Measurements from ENCODE around the gene TMEM163. TPM values are rescaled to one million over a fixed set of nuclear protein-coding genes. Genes with fewer than 3 reads are reported as not detected.
A peak's percentile ranks its signal among the peaks of the same experiment; 100 is the strongest.

The TMEM163 gene
- polyA plus RNA-seq, 3 donors, result 0.01 TPM; not detected in 2

GRCh38 chr2:134671513-134671912 lies 47.3 kb downstream of the TMEM163 start:
- Mint-ChIP-seq H3K27me3 (ENCODE audit: low read depth in 3 of 3) (peaks cover 3 to 5% (median 4%) of the 10 kb centered on the region in 3 donors), H3K27ac (peak overlapping the region in 1 of 7 donors; percentile 72), H3K36me3 (no peaks in the 10 kb centered on the region), H3K4me1 (peaks cover 8% of the 10 kb centered on the region), H3K9me3 (peaks cover 0 to 2% (median 0%) of the 10 kb centered on the region in 7 donors), H3K4me3 (no peak overlapping the region)
- DNase-seq, result no peak
- Histone ChIP-seq H3K4me3 (replicated peaks in 1 of 3; ENCODE audit: low read depth in 2 of 3, low read length in 3 of 3) (no peak overlapping the region), H3K79me2 (ENCODE audit: insufficient read depth, low read length) (no peaks in the 10 kb centered on the region), H3K4me2 (replicated peaks; ENCODE audit: extremely low read depth, low read length, poor library complexity, severe bottlenecking) (no peak overlapping the region), H3K27me3 (ENCODE audit: control insufficient read depth in 2 of 2, insufficient read depth in 2 of 2, low read length in 2 of 2) (no peaks in the 10 kb centered on the region), H2AFZ (ENCODE audit: insufficient read depth, low read depth, low read length, poor library complexity, severe bottlenecking) (no peak overlapping the region), H4K20me1 (ENCODE audit: insufficient read depth, low read length) (no peaks in the 10 kb centered on the region), H3K4me1 (ENCODE audit: control insufficient read depth in 1 of 2, insufficient read depth in 2 of 2, low read length in 2 of 2) (peaks cover 0 to 5% of the 10 kb centered on the region in 2 donors), H3K9ac (ENCODE audit: insufficient read depth, low read length, poor library complexity, severe bottlenecking) (no peak overlapping the region), H3K9me3 (replicated peaks in 1 of 2; ENCODE audit: control insufficient read depth in 1 of 2, insufficient read depth in 1 of 2, low read length in 2 of 2) (no peaks in the 10 kb centered on the region), H3K27ac (ENCODE audit: low read depth in 1 of 2, low read length in 2 of 2) (no peak overlapping the region), H3K36me3 (replicated peaks in 1 of 2; ENCODE audit: control insufficient read depth in 1 of 2, insufficient read depth in 2 of 2, low read length in 2 of 2) (no peaks in the 10 kb centered on the region)
- no peak for TF ChIP-seq CTCF (IDR thresholded peaks at IDR 0.05)
- 38% methylated on average over 1 of the region's 1 CpG for WGBS (ENCODE audit: insufficient coverage)
- intact Hi-C loops (cut with micrococcal nuclease), result no loop called here

- intact Hi-C loops (cut with micrococcal nuclease), result no loop called here
- Histone ChIP-seq H3K4me1 (ENCODE audit: control insufficient read depth in 1 of 2, insufficient read depth in 2 of 2, low read length in 2 of 2) (peaks cover 0 to 5% of the 10 kb centered on the region in 2 donors), H3K9me3 (replicated peaks in 1 of 2; ENCODE audit: control insufficient read depth in 1 of 2, insufficient read depth in 1 of 2, low read length in 2 of 2) (no peaks in the 10 kb centered on the region), H3K9ac (ENCODE audit: insufficient read depth, low read length, poor library complexity, severe bottlenecking) (no peak overlapping the region), H2AFZ (ENCODE audit: insufficient read depth, low read depth, low read length, poor library complexity, severe bottlenecking) (no peak overlapping the region), H3K27ac (ENCODE audit: low read depth in 1 of 2, low read length in 2 of 2) (no peak overlapping the region), H3K27me3 (ENCODE audit: control insufficient read depth in 2 of 2, insufficient read depth in 2 of 2, low read length in 2 of 2) (no peaks in the 10 kb centered on the region), H3K36me3 (replicated peaks in 1 of 2; ENCODE audit: control insufficient read depth in 1 of 2, insufficient read depth in 2 of 2, low read length in 2 of 2) (no peaks in the 10 kb centered on the region), H3K4me3 (replicated peaks in 1 of 3; ENCODE audit: low read depth in 2 of 3, low read length in 3 of 3) (no peak overlapping the region), H3K4me2 (replicated peaks; ENCODE audit: extremely low read depth, low read length, poor library complexity, severe bottlenecking) (no peak overlapping the region), H4K20me1 (ENCODE audit: insufficient read depth, low read length) (no peaks in the 10 kb centered on the region), H3K79me2 (ENCODE audit: insufficient read depth, low read length) (no peaks in the 10 kb centered on the region)
- TF ChIP-seq CTCF (IDR thresholded peaks at IDR 0.05), result no peak
- Mint-ChIP-seq H3K4me1 (peaks cover 8% of the 10 kb centered on the region), H3K27ac (peak overlapping the region in 1 of 7 donors; percentile 39), H3K27me3 (ENCODE audit: low read depth in 3 of 3) (peaks cover 4 to 5% (median 4%) of the 10 kb centered on the region in 3 donors), H3K36me3 (no peaks in the 10 kb centered on the region), H3K4me3 (peak overlapping the region in 1 of 2 donors; percentile 50), H3K9me3 (peaks cover 0 to 2% (median 0%) of the 10 kb centered on the region in 7 donors)
- WGBS (ENCODE audit: insufficient coverage), result 64% methylated on average over 4 of the region's 4 CpGs
- no peak for DNase-seq
These were observed 47.8 kb downstream of the TMEM163 start for GRCh38 chr2:134670955-134671354.
